Measurements from ENCODE around the gene TAMM41. TPM values are rescaled to one million over a fixed set of nuclear protein-coding genes. Genes with fewer than 3 reads are reported as not detected.
A peak's percentile ranks its signal among the peaks of the same experiment; 100 is the strongest.

TAMM41 gene
- total and polyA plus RNA-seq, 2 of the 4 experiments (the other 2 are of a cell fraction): 4.3 to 15.9 TPM

DNA sequence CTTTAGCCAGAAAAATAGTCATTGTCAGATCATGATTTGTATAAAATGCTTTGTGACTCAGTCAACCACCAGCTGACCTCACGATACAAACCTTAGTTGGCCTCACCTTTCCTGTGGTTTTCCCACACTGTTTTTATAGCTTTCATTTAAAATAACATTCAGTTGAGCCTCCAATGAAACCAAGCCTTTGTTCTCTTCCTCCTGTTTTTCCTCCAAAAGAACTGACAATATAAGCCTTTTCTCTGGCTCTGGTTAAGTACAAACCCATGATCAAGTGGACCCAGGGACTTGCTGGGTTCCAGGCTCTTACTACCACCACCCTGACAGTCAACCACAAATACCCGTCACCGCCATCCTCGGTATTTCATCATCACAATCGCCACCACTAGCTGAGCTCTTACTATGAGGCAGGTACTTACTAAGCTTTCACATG, 81.7 kb downstream of the TAMM41 start:
- no peak overlapping the region for H3K9ac ChIP-seq (ENCODE audit: low read depth, low read length)
- H3K18ac ChIP-seq (ENCODE audit: low read depth, low read length): peak overlapping the region; percentile 49; the same call in 1 of the 2 replicates
- no peak overlapping the region for H3K23ac ChIP-seq (ENCODE audit: low read depth, low read length)

More for the DNA sequence above, 81.7 kb downstream of the TAMM41 start:
- peak; percentile 84 for DNase-seq
- intact Hi-C loops (cut with micrococcal nuclease) (no loop called here), in situ Hi-C loops (cut with MboI; ENCODE audit: low sequenced_read_pairs) (no loop called here), dilution Hi-C loops (cut with HindIII; ENCODE audit: low sequenced_read_pairs, unreplicated experiment) (no loop called here)
- CTCF ChIA-PET: interaction anchor here (0.7 kb wide), 1 partner anchor 264 kb away, joined by 7 read pairs; no protein-coding TSS in a partner anchor
- H3K36me3 ChIP-seq (ENCODE audit: control insufficient read depth, insufficient read depth, low read length): no peaks in the 10 kb centered on the region
- H3K27me3 ChIP-seq (ENCODE audit: control insufficient read depth, insufficient read depth, low read length): peaks cover 14% of the 10 kb centered on the region
- H3K14ac ChIP-seq (replicated peaks; ENCODE audit: low read depth, low read length): no peak overlapping the region
- H2AK5ac ChIP-seq (ENCODE audit: low read depth, low read length): no peak overlapping the region
- no peak overlapping the region for H3K4me3 ChIP-seq (ENCODE audit: insufficient read depth, low read depth, low read length)
- ATAC-seq (ENCODE audit: low read depth): peak; percentile 29
- H2BK15ac ChIP-seq (ENCODE audit: low read depth, low read length): no peak overlapping the region
- H3K27ac ChIP-seq (ENCODE audit: insufficient read depth, low read length): no peak overlapping the region
- H4K91ac ChIP-seq (ENCODE audit: insufficient read depth, low read depth, low read length): no peak overlapping the region; the same call in 1 of the 2 replicates
- H2BK20ac ChIP-seq (ENCODE audit: low read depth, low read length): no peak overlapping the region
- 0% methylated on average over 1 of the region's 5 CpGs; no CpG with 5 or more reads in 1 of the 2 experiments for WGBS, 2 experiments (ENCODE audit: extremely low coverage in 2 of 2, insufficient read length in 1 of 2)
- peaks cover 2% of the 10 kb centered on the region for H3K4me1 ChIP-seq (ENCODE audit: control insufficient read depth, insufficient read depth, low read length)
- no peak overlapping the region for H2AK9ac ChIP-seq (replicated peaks; ENCODE audit: low read depth, low read length, poor library complexity)
- no peak overlapping the region for H2AFZ ChIP-seq (replicated peaks; ENCODE audit: low read length, poor library complexity)
- peaks cover 4% of the 10 kb centered on the region; the same call in 1 of the 2 replicates for H4K20me1 ChIP-seq (ENCODE audit: insufficient read depth, low read length)
- H3K56ac ChIP-seq (ENCODE audit: extremely low read depth, insufficient read depth, low read length): no peak overlapping the region
- BruUV-seq (replicated peaks): no TSS peak
- no peak overlapping the region for H4K5ac ChIP-seq (ENCODE audit: low read depth, low read length)
- H3K9me3 ChIP-seq (ENCODE audit: control insufficient read depth, insufficient read depth, low read length): no peaks in the 10 kb centered on the region
- H3K4me2 ChIP-seq (ENCODE audit: low read depth, low read length): peak overlapping the region; percentile 78
- H3K4ac ChIP-seq (ENCODE audit: low read depth, low read length): no peak overlapping the region
- TF ChIP-seq NFE2L2 (IDR thresholded peaks at IDR 0.05; ENCODE audit: low read depth, low read length) (no peak), SMC3 (IDR thresholded peaks at IDR 0.05; ENCODE audit: low read depth, low read length) (no peak), CEBPB (IDR thresholded peaks at IDR 0.05; ENCODE audit: low read depth, low read length) (peak; percentile 90), BHLHE40 (IDR thresholded peaks at IDR 0.05; ENCODE audit: low read depth, low read length) (peak; percentile 90)
- POLR2A ChIA-PET (ENCODE audit: unreplicated experiment): no interaction called here
- no peak overlapping the region for H2BK5ac ChIP-seq (ENCODE audit: low read depth, low read length, poor library complexity, severe bottlenecking)
- no peaks in the 10 kb centered on the region for H3K9me1 ChIP-seq (ENCODE audit: insufficient read depth, low read length)
- H2BK120ac ChIP-seq (ENCODE audit: low read depth, low read length): no peak overlapping the region
- H4K8ac ChIP-seq (ENCODE audit: low read depth in 2 of 2, low read length in 2 of 2): no peak overlapping the region
- no peaks in the 10 kb centered on the region for H3K79me1 ChIP-seq (ENCODE audit: low read depth in 1 of 2, low read length in 2 of 2)
